ENCODE results near the gene ADAMTS4.

DNA sequence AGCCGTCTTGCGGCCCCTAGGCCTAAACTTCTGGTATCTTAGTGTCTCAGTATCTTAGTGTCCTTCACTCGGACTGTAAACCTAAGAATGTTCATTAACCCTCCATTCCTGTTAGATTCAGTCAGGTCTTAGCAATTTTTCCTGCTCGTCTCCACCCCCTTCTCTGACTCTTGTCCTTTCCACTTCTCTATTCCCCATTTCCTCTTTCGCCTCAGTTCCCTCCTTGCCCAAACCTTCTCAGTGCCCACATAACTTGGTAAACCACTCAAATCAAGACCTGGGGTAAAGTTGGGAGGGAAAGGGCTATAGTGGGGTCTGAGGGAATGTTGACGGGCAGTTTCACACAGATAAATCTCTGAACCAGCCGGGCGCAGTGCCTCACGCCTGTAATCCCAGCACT is 15.5 kb upstream of the ADAMTS4 start:
- TF ChIP-seq CTCF (conservative IDR thresholded peaks at IDR 0.05 in 1 of 2, IDR thresholded peaks at IDR 0.05 in 1 of 2; ENCODE audit: low read depth in 1 of 2, low read length in 2 of 2) (no peak), EZH2 (IDR thresholded peaks at IDR 0.05; ENCODE audit: low read length, missing control alignments) (no peak)

Data from fibroblast of lung (primary cell).